H1 (cell line): ENCODE results near the gene TAS1R1. TPM values are rescaled to one million over a fixed set of nuclear protein-coding genes. Genes with fewer than 3 reads are reported as not detected.

ENCODE experiments used
- CHD7 ChIP-seq: fragments of 300-600 bp; sonication (generic); IDR thresholded peaks from 2 replicates; pipeline ENCODE4 v1.7.1; 2012; ENCODE audit warnings: low read length, moderate library complexity, mild to moderate bottlenecking, inconsistent platforms; ENCODE audit not compliant: insufficient replicate concordance
- EZH2 ChIP-seq: fragments of 200-600 bp; sonication (generic); IDR thresholded peaks from 2 replicates; pipeline ENCODE4 v1.7.1; 2012; ENCODE audit warnings: low read depth, mild to moderate bottlenecking, moderate library complexity, low read length, inconsistent platforms; ENCODE audit not compliant: severe bottlenecking
- HDAC6 ChIP-seq: IDR thresholded peaks from one replicate; pipeline ENCODE4 v1.7.1; 2012; ENCODE audit warnings: low read depth, mild to moderate bottlenecking, inconsistent platforms, low read length, moderate library complexity
- PHF8 ChIP-seq: fragments of 200-600 bp; sonication (generic); conservative IDR thresholded peaks from 2 replicates; pipeline ENCODE4 v1.7.1; 2012; ENCODE audit warnings: low read depth, mild to moderate bottlenecking, inconsistent platforms, low read length, moderate library complexity
- RAD21 ChIP-seq, 2 experiments: IDR thresholded peaks in 1 of 2; conservative IDR thresholded peaks in 1 of 2; 2 replicates each; pipeline ENCODE4 v1.6.1; 2011; ENCODE audit warnings: low read depth in 2 of 2, low read length in 2 of 2, improper control_type of control experiment in 1 of 2, inconsistent platforms in 1 of 2, mild to moderate bottlenecking in 1 of 2, moderate library complexity in 1 of 2
- RBBP5 ChIP-seq: IDR thresholded peaks from 2 replicates; pipeline ENCODE4 v1.7.1; 2012; ENCODE audit warnings: low read depth, mild to moderate bottlenecking, inconsistent platforms, low read length, moderate library complexity, borderline replicate concordance
- RXRA ChIP-seq: IDR thresholded peaks from 2 replicates; pipeline ENCODE4 v1.6.1; 2011; ENCODE audit warnings: low read depth, mild to moderate bottlenecking, low read length, moderate library complexity; ENCODE audit not compliant: insufficient read depth
- SIX5 ChIP-seq: IDR thresholded peaks from 2 replicates; pipeline ENCODE4 v1.6.1; 2011; ENCODE audit warnings: mild to moderate bottlenecking, low read depth, low read length
- TBP ChIP-seq: IDR thresholded peaks from 2 replicates; pipeline ENCODE4 v1.6.1; 2011; ENCODE audit warnings: low read depth, low read length, improper control_type of control experiment
- TEAD4 ChIP-seq: IDR thresholded peaks from 2 replicates; pipeline ENCODE4 v1.6.1; 2012; ENCODE audit warnings: low read depth, low read length, inconsistent platforms, mixed read lengths
- polyA plus RNA-seq, 7 experiments: library from polyadenylated mRNA; depleted of rRNA in 3 of 7; stranded (reverse) in 5 of 7; unstranded in 2 of 7; fragments of >200 nt in 5 of 7; fragments of 200-250 nt in 2 of 7; gene quantifications; 1 replicate in 5 of 7; 2 replicates in 1 of 7; 4 replicates in 1 of 7; pipeline versions ENCODE4 v1.2.1 to v1.2.3, GENCODE V29; 2011 to 2013; ENCODE audit warnings: missing spikeins in 2 of 7, mixed read lengths in 2 of 7
- total RNA-seq: library from RNA; stranded (reverse); fragmentation: NEBNext Ultra II Directional; extraction: Animal tissue kit (Norgen Biotek cat#: 25700); gene quantifications from 2 replicates; pipeline ENCODE4 v1.2.1, GENCODE V29; 2021

Gene TAS1R1
- total and polyA plus RNA-seq, 2 of the 8 experiments (the other 6 are each of a cell fraction or from before 2014, with no cell fraction given), result 0.26 TPM; not detected in 1

GRCh38 chr1:6627841-6628545 is 72.9 kb downstream of the TAS1R1 start (continued):
- no peak for TF ChIP-seq CHD7
- no peak for TF ChIP-seq SIX5
- no peak for TF ChIP-seq TBP
- no peak for TF ChIP-seq EZH2
- TF ChIP-seq HDAC6, result no peak
- TF ChIP-seq RXRA, result no peak
- TF ChIP-seq RAD21 (IDR thresholded peaks at IDR 0.05 in 1 of 2, conservative IDR thresholded peaks at IDR 0.05 in 1 of 2; ENCODE audit: low read depth in 2 of 2, low read length in 2 of 2), result no peak
- no peak for TF ChIP-seq RBBP5
- no peak for TF ChIP-seq PHF8
- no peak for TF ChIP-seq TEAD4
